Astrocyte of the cerebellum (primary cell): ENCODE results near the gene SLC25A17.
"Not testable (repeated sequence)": the region's sequence is repeated elsewhere in the genome, so short reads cannot be mapped to it uniquely, and the experiment has no call there.

ENCODE experiments used
- DNase-seq: peaks from one replicate; pipeline ENCODE4 v3.0.0-alpha.2; 2011; ENCODE audit warnings: low read depth
- H3K4me3 ChIP-seq: 2 replicates; pipeline ENCODE4 v1.5.1; 2011; ENCODE audit warnings: mild to moderate bottlenecking, low read depth, low read length, moderate library complexity
- CTCF ChIP-seq: IDR thresholded peaks from 2 replicates; pipeline ENCODE4 v1.5.1; 2012; ENCODE audit warnings: low read length, low read depth, moderate library complexity, mild to moderate bottlenecking; ENCODE audit errors: missing control alignments
- in situ Hi-C: cut with HindIII; loops from 2 replicates; pipeline ENCODE4 v1.10.0; 2017; ENCODE audit warnings: low sequenced_read_pairs

The SLC25A17 gene

GRCh38 chr22:40769761-40770160 lies 49.4 kb downstream of the SLC25A17 start:
- DNase-seq = no peak
- H3K4me3 ChIP-seq = no peak overlapping the region
- in situ Hi-C loops = no loop called here
- TF ChIP-seq CTCF = no peak

GRCh38 chr22:40768206-40768605 lies 50.9 kb downstream of the SLC25A17 start:
- in situ Hi-C loops = no loop called here
- DNase-seq = no peak
- no peak for TF ChIP-seq CTCF

GRCh38 chr22:40766956-40767355 lies 52.2 kb downstream of the SLC25A17 start:
- DNase-seq = no peak
- TF ChIP-seq CTCF = no peak
- no peak overlapping the region for H3K4me3 ChIP-seq
- in situ Hi-C loops = no loop called here

More at GRCh38 chr22:40768206-40768605, 50.9 kb downstream of the SLC25A17 start:
- no peak overlapping the region for H3K4me3 ChIP-seq

- no peak for DNase-seq
- in situ Hi-C loops = no loop called here
- H3K4me3 ChIP-seq = no peak overlapping the region
- TF ChIP-seq CTCF = no peak
Measured at GRCh38 chr22:40764763-40765441, 54.2 kb downstream of the SLC25A17 start.

GRCh38 chr22:40759294-40759840 lies 59.8 kb downstream of the SLC25A17 start:
- H3K4me3 ChIP-seq = no peak overlapping the region
- no peak for DNase-seq
- in situ Hi-C loops = no loop called here
- TF ChIP-seq CTCF = no peak

- DNase-seq, in situ Hi-C loops, H3K4me3 ChIP-seq: not testable (repeated sequence)
Measured at GRCh38 chr22:40758851-40759250, 60.3 kb downstream of the SLC25A17 start.

GRCh38 chr22:40758390-40758789 lies 60.8 kb downstream of the SLC25A17 start:
- no peak for TF ChIP-seq CTCF
- in situ Hi-C loops = no loop called here
- no peak for DNase-seq
- no peak overlapping the region for H3K4me3 ChIP-seq
